Spleen (tissue), 7 donors: ENCODE measurements around the gene ZSWIM6.

ENCODE experiments used
- POLR2A ChIP-seq, 3 donors: fragments of 450-650 bp; IDR thresholded peaks; one replicate each; pipeline ENCODE4 v1.5.1; 2017; ENCODE audit warnings: antibody characterized with exemption in 3 of 3, mild to moderate bottlenecking in 1 of 3
- TF ChIP-seq, protein P1 (sequence below), 11 experiments: fragments of 200-600 bp in 7 of 11; fragments of 450-650 bp in 4 of 11; sonication (generic) in 4 of 11; IDR thresholded peaks in 8 of 11; conservative IDR thresholded peaks in 3 of 11; 1 replicate in 7 of 11; 2 replicates in 4 of 11; pipeline versions ENCODE4 v1.4.0 to v1.8.0; 2016 to 2021; ENCODE audit warnings: antibody characterized with exemption in 11 of 11, inconsistent platforms in 4 of 11, mild to moderate bottlenecking in 1 of 11
- donor health status: DM: no; HTN: no; CAD: no; lungs with moderate emphysema.
- donor health status: DM: no; HTN: no; CAD: no.
- donor health status: DM: no; HTN: no; CAD: no.

DNA sequence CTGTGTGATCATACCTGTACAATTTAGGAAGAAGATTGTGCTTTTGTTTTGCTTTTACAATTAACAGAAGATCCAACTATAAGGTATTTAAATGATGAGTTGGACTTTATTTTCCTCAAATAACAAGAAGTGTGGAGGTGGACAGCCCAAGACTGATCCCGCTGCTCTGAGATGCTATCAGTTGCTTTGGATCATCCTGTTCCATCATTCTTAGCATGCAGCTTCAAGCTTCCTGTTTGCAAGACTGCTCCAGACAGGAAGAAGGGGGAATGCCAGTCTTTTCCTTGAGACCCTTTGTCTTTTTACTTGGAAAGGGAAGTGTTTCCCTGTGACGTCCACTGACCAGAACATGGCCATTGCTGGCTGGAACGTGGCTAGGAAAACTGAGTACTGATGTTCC, 250.8 kb downstream of the ZSWIM6 start:
- TF ChIP-seq, protein P1, sequence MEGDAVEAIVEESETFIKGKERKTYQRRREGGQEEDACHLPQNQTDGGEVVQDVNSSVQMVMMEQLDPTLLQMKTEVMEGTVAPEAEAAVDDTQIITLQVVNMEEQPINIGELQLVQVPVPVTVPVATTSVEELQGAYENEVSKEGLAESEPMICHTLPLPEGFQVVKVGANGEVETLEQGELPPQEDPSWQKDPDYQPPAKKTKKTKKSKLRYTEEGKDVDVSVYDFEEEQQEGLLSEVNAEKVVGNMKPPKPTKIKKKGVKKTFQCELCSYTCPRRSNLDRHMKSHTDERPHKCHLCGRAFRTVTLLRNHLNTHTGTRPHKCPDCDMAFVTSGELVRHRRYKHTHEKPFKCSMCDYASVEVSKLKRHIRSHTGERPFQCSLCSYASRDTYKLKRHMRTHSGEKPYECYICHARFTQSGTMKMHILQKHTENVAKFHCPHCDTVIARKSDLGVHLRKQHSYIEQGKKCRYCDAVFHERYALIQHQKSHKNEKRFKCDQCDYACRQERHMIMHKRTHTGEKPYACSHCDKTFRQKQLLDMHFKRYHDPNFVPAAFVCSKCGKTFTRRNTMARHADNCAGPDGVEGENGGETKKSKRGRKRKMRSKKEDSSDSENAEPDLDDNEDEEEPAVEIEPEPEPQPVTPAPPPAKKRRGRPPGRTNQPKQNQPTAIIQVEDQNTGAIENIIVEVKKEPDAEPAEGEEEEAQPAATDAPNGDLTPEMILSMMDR (IDR thresholded peaks at IDR 0.05 in 8 of 11, conservative IDR thresholded peaks at IDR 0.05 in 3 of 11) = no peak
- no peak for TF ChIP-seq POLR2A (IDR thresholded peaks at IDR 0.05)
